HepG2 (cell line): ENCODE results near the gene CEP63. TPM values are rescaled to one million over a fixed set of nuclear protein-coding genes. Genes with fewer than 3 reads are reported as not detected.

Source experiments
- ATAC-seq: fragments of 200-7000 bp; cut with Tn5 transposase; 3 replicates; pipeline ENCODE4 v1.9.1; 2020; ENCODE audit warnings: mild to moderate bottlenecking, moderate library complexity
- BruUV-seq: library from RNA; stranded (reverse); fragments of 400-500 nt; replicated peaks from 2 replicates; lab custom pipeline; 2021; lab: Mats Ljungman, UMichigan
- CTCF ChIA-PET: fragments of 300-600 bp; formaldehyde crosslinking; extraction: SDS; loops from one replicate; lab custom pipeline; 2021; ENCODE audit warnings: low total read pairs, inconsistent platforms, low intra/inter-chr PET ratio; lab: Yijun Ruan, JAX
- POLR2A ChIA-PET: fragments of 350-600 bp; sonication (Branson Sonifier 250); formaldehyde crosslinking; loops from one replicate; lab custom pipeline; 2020; ENCODE audit warnings: antibody characterized with exemption, inconsistent platforms; lab: Yijun Ruan, JAX
- DNase-seq: peaks from one replicate; pipeline ENCODE4 v3.0.0-alpha.2; 2015; ENCODE audit warnings: low spot score
- FAIRE-seq: peaks from 3 replicates; lab custom pipeline; 2011; peaks lifted over from hg19 to GRCh38; lab: Jason Lieb, UNC
- H2AFZ ChIP-seq: one replicate; pipeline ENCODE4 v1.6.1; 2011; ENCODE audit warnings: low read length, inconsistent platforms
- H3K27ac ChIP-seq: fragments of 300-600 bp; 3 replicates; pipeline ENCODE4 v1.8.0; 2011; ENCODE audit warnings: mixed run types, mild to moderate bottlenecking, mixed read lengths, low read length, inconsistent platforms; ENCODE audit not compliant: insufficient read depth; ENCODE audit errors: extremely low read length
- H3K27me3 ChIP-seq, 2 experiments: fragments of 200-600 bp in 1 of 2; 2 replicates in 1 of 2; 3 replicates in 1 of 2; pipeline versions ENCODE4 v1.6.0 to v1.8.0; 2011; ENCODE audit warnings: low read length in 2 of 2, mild to moderate bottlenecking in 2 of 2, moderate library complexity in 2 of 2, inconsistent platforms in 1 of 2; ENCODE audit not compliant: insufficient read depth in 2 of 2, control insufficient read depth in 1 of 2
- H3K36me3 ChIP-seq, 2 experiments: fragments of 200-600 bp in 1 of 2; replicated peaks in 1 of 2; 2 replicates in 1 of 2; 3 replicates in 1 of 2; pipeline versions ENCODE4 v1.5.1 to v1.8.0; 2011; ENCODE audit warnings: low read length in 2 of 2, inconsistent platforms in 1 of 2; ENCODE audit not compliant: insufficient read depth in 2 of 2, control insufficient read depth in 1 of 2
- H3K4me1 ChIP-seq: 2 replicates; pipeline ENCODE4 v1.5.1; 2012; ENCODE audit warnings: low read length, inconsistent platforms; ENCODE audit not compliant: insufficient read depth
- H3K4me2 ChIP-seq: 2 replicates; pipeline ENCODE4 v1.6.0; 2011; ENCODE audit warnings: low read depth, low read length, inconsistent platforms
- H3K4me3 ChIP-seq, 3 experiments: fragments of 200-600 bp in 1 of 3; sonication (generic), shearing (Covaris generic) in 1 of 3; replicated peaks in 1 of 3; 2 replicates each; pipeline ENCODE4 v1.5.1; 2011 to 2016; ENCODE audit warnings: low read length in 3 of 3, inconsistent platforms in 2 of 3, low read depth in 2 of 3, mild to moderate bottlenecking in 2 of 3, control low read depth in 1 of 3, mixed read lengths in 1 of 3; ENCODE audit not compliant: insufficient read depth in 1 of 3
- H3K79me2 ChIP-seq: one replicate; pipeline ENCODE4 v1.6.1; 2011; ENCODE audit warnings: low read length, inconsistent platforms; ENCODE audit not compliant: insufficient read depth
- H3K9ac ChIP-seq: 2 replicates; pipeline ENCODE4 v1.6.0; 2011; ENCODE audit warnings: mild to moderate bottlenecking, low read depth, low read length, inconsistent platforms; ENCODE audit not compliant: insufficient read depth
- H3K9me3 ChIP-seq: 2 replicates; pipeline ENCODE4 v1.5.1; 2012; ENCODE audit warnings: mild to moderate bottlenecking, low read length
- H4K20me1 ChIP-seq: 2 replicates; pipeline ENCODE4 v1.6.0; 2011; ENCODE audit warnings: inconsistent platforms, mild to moderate bottlenecking, low read length, moderate library complexity; ENCODE audit not compliant: insufficient read depth
- ATF1 ChIP-seq: IDR thresholded peaks from 2 replicates; pipeline ENCODE4 v1.6.1; 2016; ENCODE audit warnings: mild to moderate bottlenecking, control low read depth
- CBFB ChIP-seq: sonication (generic); formaldehyde crosslinking; IDR thresholded peaks from 2 replicates; pipeline ENCODE4 v1.4.0; 2020; ENCODE audit warnings: missing genetic modification reagents
- E2F2 ChIP-seq: sonication (generic); formaldehyde crosslinking; IDR thresholded peaks from 2 replicates; pipeline ENCODE4 v1.4.0; 2020; ENCODE audit warnings: missing genetic modification reagents, borderline replicate concordance
- EEA1 ChIP-seq: sonication (generic); formaldehyde crosslinking; IDR thresholded peaks from 2 replicates; pipeline ENCODE4 v1.5.1; 2020; ENCODE audit warnings: mild to moderate bottlenecking, missing genetic modification reagents, borderline replicate concordance
- JARID2 ChIP-seq: sonication (generic); formaldehyde crosslinking; IDR thresholded peaks from 2 replicates; pipeline ENCODE4 v1.8.1; 2023; ENCODE audit warnings: missing genetic modification reagents, inconsistent platforms; ENCODE audit not compliant: insufficient replicate concordance
- NCOA2 ChIP-seq: sonication (generic); formaldehyde crosslinking; IDR thresholded peaks from 2 replicates; pipeline ENCODE4 v1.8.0; 2022; ENCODE audit warnings: inconsistent platforms
- RBM22 ChIP-seq: fragments of 200-400 bp; formaldehyde crosslinking; optimal IDR thresholded peaks from 2 replicates; pipeline ENCODE3; 2017; ENCODE audit warnings: mild to moderate bottlenecking, low read length, moderate library complexity
- SMAD9 ChIP-seq: sonication (generic); formaldehyde crosslinking; IDR thresholded peaks from 2 replicates; pipeline ENCODE4 v1.5.1; 2020; ENCODE audit warnings: mild to moderate bottlenecking, missing genetic modification reagents
- ZKSCAN8 ChIP-seq: IDR thresholded peaks from 2 replicates; pipeline ENCODE4 v1.6.1; 2016; ENCODE audit warnings: borderline replicate concordance, missing genetic modification reagents, missing compliant biosample characterization
- ZNF646 ChIP-seq: sonication (generic); formaldehyde crosslinking; IDR thresholded peaks from 2 replicates; pipeline ENCODE4 v1.9.0; 2021; ENCODE audit warnings: mild to moderate bottlenecking, missing genetic modification reagents
- ZNF766 ChIP-seq: sonication (generic); formaldehyde crosslinking; IDR thresholded peaks from 2 replicates; pipeline ENCODE4 v1.5.0; 2020; ENCODE audit warnings: missing genetic modification reagents, borderline replicate concordance
- ZSCAN29 ChIP-seq: sonication (generic); formaldehyde crosslinking; conservative IDR thresholded peaks from 2 replicates; pipeline ENCODE4 v1.4.0; 2020; ENCODE audit warnings: mild to moderate bottlenecking, missing genetic modification reagents
- WGBS: methylation state at CpG from one replicate; pipeline ENCODE4 v1.1.6; 2017; ENCODE audit warnings: low lambda C conversion rate; 5-methylcytosine and 5-hydroxymethylcytosine counted together
- in situ Hi-C: cut with HindIII; loops from 2 replicates; pipeline ENCODE4 v1.10.0; 2017; ENCODE audit warnings: low pct_unique_long_range_greater_than_20kb; ENCODE audit not compliant: extremely low pct_ligation_motif_present
- intact Hi-C: fragments of 100-400 bp; cut with micrococcal nuclease; formaldehyde crosslinking; loops from one replicate; pipeline ENCODE4 v1.10.0; 2022; ENCODE audit not compliant: unreplicated experiment
- polyA plus RNA-seq, 8 experiments: library from polyadenylated mRNA; depleted of rRNA in 3 of 8; stranded (reverse) in 7 of 8; unstranded in 1 of 8; fragments of >200 nt; fragmentation: Illumina TruSeq in 4 of 8; extraction: Trizol in 4 of 8; gene quantifications; 2 replicates each; pipeline versions ENCODE4 v1.2.1 to v1.2.3, GENCODE V29; 2011 to 2016; ENCODE audit warnings: low read depth in 4 of 8, missing spikeins in 1 of 8, mixed read lengths in 1 of 8; ENCODE audit not compliant: insufficient read depth in 1 of 8
- total RNA-seq, 5 experiments: library from RNA; depleted of rRNA; stranded (reverse); fragments of >200 nt; fragmentation: Illumina TruSeq; extraction: Trizol; gene quantifications; 2 replicates each; pipeline ENCODE4 v1.2.3, GENCODE V29; 2016; ENCODE audit warnings: low read depth in 1 of 5

CEP63 gene
- total and polyA plus RNA-seq, 2 of the 13 experiments (the other 11 are each of a cell fraction or from before 2014, with no cell fraction given): 7.2 to 18.4 TPM

- ATAC-seq: no peak
Observed at GRCh38 chr3:134517791-134518190, 31.9 kb downstream of the CEP63 start.

GRCh38 chr3:134522541-134522940 is 36.7 kb downstream of the CEP63 start:
- WGBS: 95% methylated on average over 6 of the region's 6 CpGs
- Histone ChIP-seq H3K4me3 (no peak overlapping the region), H3K9ac (no peak overlapping the region), H4K20me1 (no peaks in the 10 kb centered on the region), H3K79me2 (peaks cover 2% of the 10 kb centered on the region), H3K27me3 (no peaks in the 10 kb centered on the region), H3K27ac (no peak overlapping the region), H3K36me3 (no peaks in the 10 kb centered on the region), H3K4me2 (no peak overlapping the region), H2AFZ (no peak overlapping the region), H3K9me3 (peaks cover 52% of the 10 kb centered on the region), H3K4me1 (0 out of 2 replicates have a peak, but pooled peaks cover 3% of the 10 kb centered on the region)
- no peak for ATAC-seq
- ChIA-PET CTCF (no interaction called here), POLR2A (no interaction called here)
- FAIRE-seq: no peak
- BruUV-seq: no TSS peak
- in situ Hi-C loops: no loop called here
- intact Hi-C loops: no loop called here
- no peak for DNase-seq
- no peak for TF ChIP-seq JARID2 (CRISPR knock-in tag)
- TF ChIP-seq ZNF646 (CRISPR knock-in tag): no peak
- no peak for TF ChIP-seq EEA1
- TF ChIP-seq RBM22: no peak
- no peak for TF ChIP-seq CBFB (CRISPR knock-in tag)
- no peak for TF ChIP-seq ZNF766

More at GRCh38 chr3:134517791-134518190, 31.9 kb downstream of the CEP63 start:
- Histone ChIP-seq H3K4me2 (no peak overlapping the region), H3K27me3 (no peaks in the 10 kb centered on the region), H3K79me2 (no peaks in the 10 kb centered on the region), H3K36me3 (no peaks in the 10 kb centered on the region), H3K4me3 (no peak overlapping the region), H2AFZ (no peak overlapping the region)
- no TSS peak for BruUV-seq
- CTCF ChIA-PET: no interaction called here
- TF ChIP-seq SMAD9 (CRISPR knock-in tag) (no peak), ZKSCAN8 (CRISPR knock-in tag) (no peak), E2F2 (CRISPR knock-in tag) (no peak), ZSCAN29 (CRISPR knock-in tag) (no peak), ATF1 (CRISPR knock-in tag) (no peak), NCOA2 (CRISPR knock-in tag) (no peak)
- TF ChIP-seq, all 625 proteins: peak for 0
- H3K4me1 ChIP-seq: 0 out of 2 replicates have a peak, but pooled peaks cover 4% of the 10 kb centered on the region
- POLR2A ChIA-PET: no interaction called here
- no peaks in the 10 kb centered on the region for H4K20me1 ChIP-seq
- H3K27ac ChIP-seq: no peak overlapping the region
- H3K9ac ChIP-seq: no peak overlapping the region
- intact Hi-C loops (no loop called here), in situ Hi-C loops (no loop called here)
- DNase-seq (no peak), FAIRE-seq (no peak)
- peaks cover 20% of the 10 kb centered on the region for H3K9me3 ChIP-seq
